ENCODE results near the gene RELN. TPM values are rescaled to one million over a fixed set of nuclear protein-coding genes. Genes with fewer than 3 reads are reported as not detected.

RELN gene
- total and polyA plus RNA-seq, 9 of the 15 experiments (the other 6 are each of a cell fraction or from before 2014, with no cell fraction given) = 12.9 to 43.2 (median 18.1) TPM

- H3K9ac ChIP-seq (ENCODE audit: insufficient read depth in 1 of 2, low read depth in 2 of 2, low read length in 2 of 2) = no peak overlapping the region
- no peak overlapping the region for H3K4me2 ChIP-seq (ENCODE audit: insufficient read depth, low read length)
- POLR2A ChIA-PET = no interaction called here
- CTCF ChIA-PET (ENCODE audit: low intra/inter-chr PET ratio) = interaction anchor here (0.7 kb wide), 1 partner anchor 584 kb away, joined by 3 read pairs; no protein-coding TSS in a partner anchor
- H3K27me3 ChIP-seq (ENCODE audit: control insufficient read depth in 2 of 2, insufficient read depth in 2 of 2, low read length in 2 of 2) = no peaks in the 10 kb centered on the region
- H3K27ac ChIP-seq (ENCODE audit: extremely low read depth, low read depth, low read length) = no peak overlapping the region
- no peak for DNase-seq (ENCODE audit: extremely low read depth in 1 of 4, low spot score in 3 of 4)
- no peaks in the 10 kb centered on the region for H3K36me3 ChIP-seq (ENCODE audit: control insufficient read depth, insufficient read depth, low read length)
- no peak for FAIRE-seq
- no peaks in the 10 kb centered on the region for H3K4me1 ChIP-seq (replicated peaks in 1 of 2; ENCODE audit: control insufficient read depth in 2 of 2, insufficient read depth in 2 of 2, low read length in 2 of 2)
- H3K9me1 ChIP-seq (ENCODE audit: control insufficient read depth, insufficient read depth, low read length) = no peaks in the 10 kb centered on the region
- H3K9me3 ChIP-seq (replicated peaks; ENCODE audit: control insufficient read depth, insufficient read depth, low read depth, low read length) = no peaks in the 10 kb centered on the region
- H3K79me2 ChIP-seq (ENCODE audit: control insufficient read depth, insufficient read depth, low read length) = no peaks in the 10 kb centered on the region
- in situ Hi-C loops (cut with MboI) = no loop called here
- intact Hi-C loops (cut with micrococcal nuclease) = loop anchor here (10.0 kb wide), 3 partner anchors 408 to 678 kb away; partner anchors contain the start of gene RELN
- H2AFZ ChIP-seq (ENCODE audit: low read depth, low read length) = no peak overlapping the region
- 72% methylated on average over 5 of the region's 5 CpGs for WGBS (ENCODE audit: insufficient coverage, low coverage, missing lambda C conversion rate)
- ATAC-seq = no peak
- TF ChIP-seq, protein P1, sequence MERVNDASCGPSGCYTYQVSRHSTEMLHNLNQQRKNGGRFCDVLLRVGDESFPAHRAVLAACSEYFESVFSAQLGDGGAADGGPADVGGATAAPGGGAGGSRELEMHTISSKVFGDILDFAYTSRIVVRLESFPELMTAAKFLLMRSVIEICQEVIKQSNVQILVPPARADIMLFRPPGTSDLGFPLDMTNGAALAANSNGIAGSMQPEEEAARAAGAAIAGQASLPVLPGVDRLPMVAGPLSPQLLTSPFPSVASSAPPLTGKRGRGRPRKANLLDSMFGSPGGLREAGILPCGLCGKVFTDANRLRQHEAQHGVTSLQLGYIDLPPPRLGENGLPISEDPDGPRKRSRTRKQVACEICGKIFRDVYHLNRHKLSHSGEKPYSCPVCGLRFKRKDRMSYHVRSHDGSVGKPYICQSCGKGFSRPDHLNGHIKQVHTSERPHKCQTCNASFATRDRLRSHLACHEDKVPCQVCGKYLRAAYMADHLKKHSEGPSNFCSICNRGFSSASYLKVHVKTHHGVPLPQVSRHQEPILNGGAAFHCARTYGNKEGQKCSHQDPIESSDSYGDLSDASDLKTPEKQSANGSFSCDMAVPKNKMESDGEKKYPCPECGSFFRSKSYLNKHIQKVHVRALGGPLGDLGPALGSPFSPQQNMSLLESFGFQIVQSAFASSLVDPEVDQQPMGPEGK (CRISPR knock-in tag; IDR thresholded peaks at IDR 0.05; ENCODE audit: borderline replicate concordance) = no peak
- TF ChIP-seq SREBF2 (CRISPR knock-in tag; IDR thresholded peaks at IDR 0.05) (no peak), CSDE1 (IDR thresholded peaks at IDR 0.05) (no peak), ZNF766 (CRISPR knock-in tag; conservative IDR thresholded peaks at IDR 0.05) (no peak), SLC30A9 (CRISPR knock-in tag; IDR thresholded peaks at IDR 0.05) (no peak), KLF6 (CRISPR knock-in tag; IDR thresholded peaks at IDR 0.05; ENCODE audit: borderline replicate concordance) (no peak), ZKSCAN8 (CRISPR knock-in tag; IDR thresholded peaks at IDR 0.05) (no peak), FOXK1 (CRISPR knock-in tag; IDR thresholded peaks at IDR 0.05; ENCODE audit: borderline replicate concordance) (no peak)
- TF ChIP-seq, protein P2, sequence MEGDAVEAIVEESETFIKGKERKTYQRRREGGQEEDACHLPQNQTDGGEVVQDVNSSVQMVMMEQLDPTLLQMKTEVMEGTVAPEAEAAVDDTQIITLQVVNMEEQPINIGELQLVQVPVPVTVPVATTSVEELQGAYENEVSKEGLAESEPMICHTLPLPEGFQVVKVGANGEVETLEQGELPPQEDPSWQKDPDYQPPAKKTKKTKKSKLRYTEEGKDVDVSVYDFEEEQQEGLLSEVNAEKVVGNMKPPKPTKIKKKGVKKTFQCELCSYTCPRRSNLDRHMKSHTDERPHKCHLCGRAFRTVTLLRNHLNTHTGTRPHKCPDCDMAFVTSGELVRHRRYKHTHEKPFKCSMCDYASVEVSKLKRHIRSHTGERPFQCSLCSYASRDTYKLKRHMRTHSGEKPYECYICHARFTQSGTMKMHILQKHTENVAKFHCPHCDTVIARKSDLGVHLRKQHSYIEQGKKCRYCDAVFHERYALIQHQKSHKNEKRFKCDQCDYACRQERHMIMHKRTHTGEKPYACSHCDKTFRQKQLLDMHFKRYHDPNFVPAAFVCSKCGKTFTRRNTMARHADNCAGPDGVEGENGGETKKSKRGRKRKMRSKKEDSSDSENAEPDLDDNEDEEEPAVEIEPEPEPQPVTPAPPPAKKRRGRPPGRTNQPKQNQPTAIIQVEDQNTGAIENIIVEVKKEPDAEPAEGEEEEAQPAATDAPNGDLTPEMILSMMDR (IDR thresholded peaks at IDR 0.05 in 2 of 3, conservative IDR thresholded peaks at IDR 0.05 in 1 of 3; ENCODE audit: insufficient read depth in 2 of 3, low read depth in 1 of 3, low read length in 3 of 3) = no peak
- H4K20me1 ChIP-seq (replicated peaks; ENCODE audit: control insufficient read depth, insufficient read depth, low read length) = no peaks in the 10 kb centered on the region
- BruUV-seq (replicated peaks) = no TSS peak
- no peak overlapping the region for H3K4me3 ChIP-seq
These were observed 412.8 kb downstream of the RELN start for GRCh38 chr7:103576641-103577040.
